HepG2 (cell line): Measurements from ENCODE around the gene UBAP1L. TPM values are rescaled to one million over a fixed set of nuclear protein-coding genes. Genes with fewer than 3 reads are reported as not detected.
A peak's percentile ranks its signal among the peaks of the same experiment; 100 is the strongest.

Experiments used
- ARNT2 ChIP-seq: sonication (generic); formaldehyde crosslinking; IDR thresholded peaks from 2 replicates; pipeline ENCODE4 v1.8.0; 2022; ENCODE audit warnings: mild to moderate bottlenecking, low read depth, missing genetic modification reagents, moderate library complexity
- ATF7-NPFF ChIP-seq: sonication (generic); formaldehyde crosslinking; IDR thresholded peaks from 2 replicates; pipeline ENCODE4 v1.8.1; 2023; ENCODE audit warnings: mild to moderate bottlenecking, low read depth, missing genetic modification reagents, moderate library complexity
- E2F1 ChIP-seq: sonication (generic); formaldehyde crosslinking; IDR thresholded peaks from 2 replicates; pipeline ENCODE4 v1.5.0; 2020; ENCODE audit warnings: missing genetic modification reagents
- HNF1A ChIP-seq, 2 experiments: sonication (generic) in 1 of 2; formaldehyde crosslinking in 1 of 2; IDR thresholded peaks; 2 replicates each; pipeline versions ENCODE4 v1.4.0 to v1.6.1; 2016 to 2020; ENCODE audit warnings: borderline replicate concordance in 1 of 2, low read depth in 1 of 2, mild to moderate bottlenecking in 1 of 2, missing genetic modification reagents in 1 of 2
- KLF15 ChIP-seq: sonication (generic); formaldehyde crosslinking; IDR thresholded peaks from 2 replicates; pipeline ENCODE4 v1.8.1; 2023; ENCODE audit warnings: borderline replicate concordance, mild to moderate bottlenecking, inconsistent platforms, missing genetic modification reagents, mixed read lengths
- NFKB2 ChIP-seq: sonication (generic); formaldehyde crosslinking; IDR thresholded peaks from 2 replicates; pipeline ENCODE4 v1.4.0; 2020; ENCODE audit warnings: missing genetic modification reagents, borderline replicate concordance
- NR0B2 ChIP-seq: sonication (generic); formaldehyde crosslinking; IDR thresholded peaks from 2 replicates; pipeline ENCODE4 v1.4.0; 2020; ENCODE audit warnings: mild to moderate bottlenecking, missing genetic modification reagents
- POGZ ChIP-seq: sonication (generic); formaldehyde crosslinking; IDR thresholded peaks from 2 replicates; pipeline ENCODE4 v1.4.0; 2020; ENCODE audit warnings: mild to moderate bottlenecking, missing genetic modification reagents
- RBFOX2 ChIP-seq: fragments of 200-400 bp; formaldehyde crosslinking; IDR thresholded peaks from 2 replicates; pipeline ENCODE4 v1.6.1; 2017; ENCODE audit warnings: low read depth, mild to moderate bottlenecking, low read length
- RERE ChIP-seq: IDR thresholded peaks from 2 replicates; pipeline ENCODE4 v1.6.1; 2016; ENCODE audit warnings: low read depth, missing genetic modification reagents, missing compliant biosample characterization
- TBX2 ChIP-seq: sonication (generic); formaldehyde crosslinking; IDR thresholded peaks from 2 replicates; pipeline ENCODE4 v1.5.0; 2020; ENCODE audit warnings: missing genetic modification reagents, mild to moderate bottlenecking, borderline replicate concordance
- ZNF326 ChIP-seq: sonication (generic); formaldehyde crosslinking; IDR thresholded peaks from 2 replicates; pipeline ENCODE4 v1.4.0; 2020; ENCODE audit warnings: missing genetic modification reagents, borderline replicate concordance
- ZNF414 ChIP-seq: sonication (generic); formaldehyde crosslinking; IDR thresholded peaks from 2 replicates; pipeline ENCODE4 v1.5.0; 2020; ENCODE audit warnings: missing genetic modification reagents
- ZNF775 ChIP-seq: sonication (generic); formaldehyde crosslinking; IDR thresholded peaks from 2 replicates; pipeline ENCODE4 v1.4.0; 2020; ENCODE audit warnings: missing genetic modification reagents, mild to moderate bottlenecking, moderate library complexity, borderline replicate concordance
- ZNF816 ChIP-seq: sonication (generic); formaldehyde crosslinking; IDR thresholded peaks from 2 replicates; pipeline ENCODE4 v1.8.0; 2022; ENCODE audit warnings: missing genetic modification reagents, mild to moderate bottlenecking, borderline replicate concordance
- polyA plus RNA-seq, 8 experiments: library from polyadenylated mRNA; depleted of rRNA in 3 of 8; stranded (reverse) in 7 of 8; unstranded in 1 of 8; fragments of >200 nt; fragmentation: Illumina TruSeq in 4 of 8; extraction: Trizol in 4 of 8; gene quantifications; 2 replicates each; pipeline versions ENCODE4 v1.2.1 to v1.2.3, GENCODE V29; 2011 to 2016; ENCODE audit warnings: low read depth in 4 of 8, missing spikeins in 1 of 8, mixed read lengths in 1 of 8; ENCODE audit not compliant: insufficient read depth in 1 of 8
- total RNA-seq, 5 experiments: library from RNA; depleted of rRNA; stranded (reverse); fragments of >200 nt; fragmentation: Illumina TruSeq; extraction: Trizol; gene quantifications; 2 replicates each; pipeline ENCODE4 v1.2.3, GENCODE V29; 2016; ENCODE audit warnings: low read depth in 1 of 5

UBAP1L gene
- total and polyA plus RNA-seq, 2 of the 13 experiments (the other 11 are each of a cell fraction or from before 2014, with no cell fraction given): 0.86 to 1.4 TPM

GRCh38 chr15:65056868-65057548, 58.0 kb downstream of the UBAP1L start (continued):
- TF ChIP-seq POGZ (no peak; the same call in 1 of the 2 replicates), HNF1A (IDR thresholded peaks at IDR 0.05; ENCODE audit: low read depth) (no peak), HNF1A (CRISPR knock-in tag; IDR thresholded peaks at IDR 0.05; ENCODE audit: borderline replicate concordance) (0 out of 2 replicates have a peak, but pooled peaks have one; percentile 45), ZNF816 (CRISPR knock-in tag) (no peak), RERE (CRISPR knock-in tag) (peak; percentile 69; the same call in 1 of the 2 replicates), ZNF326 (CRISPR knock-in tag) (no peak), ZNF775 (CRISPR knock-in tag) (no peak), NR0B2 (CRISPR knock-in tag) (no peak), NFKB2 (CRISPR knock-in tag) (0 out of 2 replicates have a peak, but pooled peaks have one; percentile 20), RBFOX2 (no peak), ATF7-NPFF (CRISPR knock-in tag) (no peak), TBX2 (CRISPR knock-in tag) (peak; percentile 82), ARNT2 (CRISPR knock-in tag) (no peak), ZNF414 (CRISPR knock-in tag) (peak; percentile 63; the same call in 1 of the 2 replicates), E2F1 (CRISPR knock-in tag) (no peak), KLF15 (CRISPR knock-in tag) (no peak)
